Type B pancreatic cell (in vitro differentiated cells): ENCODE measurements around the gene ACOX2. TPM values are rescaled to one million over a fixed set of nuclear protein-coding genes. Genes with fewer than 3 reads are reported as not detected.

Experiments used
- DNase-seq: peaks from one replicate; pipeline ENCODE4 v3.0.0; 2021; ENCODE audit warnings: mixed read lengths; ENCODE audit not compliant: unreplicated experiment; ENCODE audit errors: extremely low spot score
- H3K27ac Mint-ChIP-seq: 2 replicates; pipeline ENCODE4 v1.8.0; 2021; ENCODE audit warnings: mild to moderate bottlenecking, mixed read lengths
- H3K27me3 Mint-ChIP-seq: 2 replicates; pipeline ENCODE4 v1.8.0; 2021; ENCODE audit warnings: mixed read lengths
- H3K36me3 Mint-ChIP-seq: 2 replicates; pipeline ENCODE4 v1.8.0; 2021; ENCODE audit warnings: mixed read lengths
- H3K4me1 Mint-ChIP-seq: one replicate; pipeline ENCODE4 v1.8.0; 2021; ENCODE audit warnings: mixed read lengths; ENCODE audit not compliant: unreplicated experiment
- H3K4me3 Mint-ChIP-seq: 2 replicates; pipeline ENCODE4 v1.8.0; 2021; ENCODE audit warnings: mild to moderate bottlenecking, mixed read lengths
- H3K9me3 Mint-ChIP-seq: 2 replicates; pipeline ENCODE4 v1.8.0; 2021; ENCODE audit warnings: mixed read lengths
- total RNA-seq: library from RNA; stranded (reverse); gene quantifications from 2 replicates; pipeline ENCODE4 v1.2.1, GENCODE V29; 2021; ENCODE audit warnings: low replicate concordance
- TF ChIP-seq, protein P1 (sequence below): fragments of 200-600 bp; sonication (generic); conservative IDR thresholded peaks from 2 replicates; pipeline ENCODE4 v1.5.0; 2021; ENCODE audit warnings: antibody characterized with exemption, mild to moderate bottlenecking

ACOX2 gene
- total RNA-seq, 1 donor from 2014 or later: 5.6 TPM

DNA sequence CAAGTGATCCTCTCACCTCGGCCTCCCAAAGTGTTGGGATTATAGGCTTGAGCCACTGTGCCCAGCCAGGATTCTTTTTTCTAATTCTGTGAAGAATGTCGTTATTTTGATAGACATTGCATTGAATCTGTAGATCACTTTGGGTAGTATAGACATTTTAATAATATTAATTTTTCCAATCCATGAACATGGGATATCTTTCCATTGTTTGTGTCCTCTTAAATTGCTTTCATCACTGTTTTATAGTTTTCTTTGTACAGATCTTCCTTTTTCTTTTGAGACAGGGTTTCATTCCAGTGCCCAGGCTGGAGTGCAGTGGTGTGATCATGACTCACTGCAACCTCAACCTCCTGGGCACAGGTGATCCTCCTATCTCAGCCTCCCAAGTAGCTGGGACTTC, 56.7 kb downstream of the ACOX2 start:
- TF ChIP-seq, protein P1, sequence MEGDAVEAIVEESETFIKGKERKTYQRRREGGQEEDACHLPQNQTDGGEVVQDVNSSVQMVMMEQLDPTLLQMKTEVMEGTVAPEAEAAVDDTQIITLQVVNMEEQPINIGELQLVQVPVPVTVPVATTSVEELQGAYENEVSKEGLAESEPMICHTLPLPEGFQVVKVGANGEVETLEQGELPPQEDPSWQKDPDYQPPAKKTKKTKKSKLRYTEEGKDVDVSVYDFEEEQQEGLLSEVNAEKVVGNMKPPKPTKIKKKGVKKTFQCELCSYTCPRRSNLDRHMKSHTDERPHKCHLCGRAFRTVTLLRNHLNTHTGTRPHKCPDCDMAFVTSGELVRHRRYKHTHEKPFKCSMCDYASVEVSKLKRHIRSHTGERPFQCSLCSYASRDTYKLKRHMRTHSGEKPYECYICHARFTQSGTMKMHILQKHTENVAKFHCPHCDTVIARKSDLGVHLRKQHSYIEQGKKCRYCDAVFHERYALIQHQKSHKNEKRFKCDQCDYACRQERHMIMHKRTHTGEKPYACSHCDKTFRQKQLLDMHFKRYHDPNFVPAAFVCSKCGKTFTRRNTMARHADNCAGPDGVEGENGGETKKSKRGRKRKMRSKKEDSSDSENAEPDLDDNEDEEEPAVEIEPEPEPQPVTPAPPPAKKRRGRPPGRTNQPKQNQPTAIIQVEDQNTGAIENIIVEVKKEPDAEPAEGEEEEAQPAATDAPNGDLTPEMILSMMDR: no peak
- Mint-ChIP-seq H3K4me3 (no peak overlapping the region), H3K4me1 (peaks cover 15% of the 10 kb centered on the region), H3K27me3 (peaks cover 3% of the 10 kb centered on the region), H3K9me3 (no peaks in the 10 kb centered on the region), H3K27ac (no peak overlapping the region), H3K36me3 (no peaks in the 10 kb centered on the region)
- no peak for DNase-seq

DNA sequence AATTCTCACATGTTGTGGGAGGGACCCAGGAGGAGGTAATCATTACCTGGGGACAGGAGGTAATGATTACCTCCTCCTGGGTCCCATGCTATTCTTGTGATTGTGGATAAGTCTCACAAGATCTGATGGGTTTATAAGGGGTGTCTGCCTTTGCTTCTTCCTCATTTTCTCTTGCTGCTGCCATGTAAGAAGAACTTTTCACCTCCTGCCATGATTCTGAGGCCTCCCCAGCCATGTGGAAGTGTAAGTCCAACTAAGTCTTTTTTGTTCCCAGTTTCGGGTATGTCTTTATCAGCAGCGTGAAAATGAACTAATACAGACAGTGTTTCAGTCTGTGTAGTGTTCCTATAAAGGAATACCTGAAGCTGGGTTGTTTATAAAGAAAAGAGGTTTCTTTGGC, 58.2 kb downstream of the ACOX2 start:
- peaks cover 24% of the 10 kb centered on the region for H3K4me1 Mint-ChIP-seq
- no peaks in the 10 kb centered on the region for H3K9me3 Mint-ChIP-seq
- peaks cover under 1% of the 10 kb centered on the region for H3K27me3 Mint-ChIP-seq
- no peak overlapping the region for H3K27ac Mint-ChIP-seq
- TF ChIP-seq, protein P1: no peak
- DNase-seq: no peak
- H3K4me3 Mint-ChIP-seq: no peak overlapping the region
- H3K36me3 Mint-ChIP-seq: no peaks in the 10 kb centered on the region

DNA sequence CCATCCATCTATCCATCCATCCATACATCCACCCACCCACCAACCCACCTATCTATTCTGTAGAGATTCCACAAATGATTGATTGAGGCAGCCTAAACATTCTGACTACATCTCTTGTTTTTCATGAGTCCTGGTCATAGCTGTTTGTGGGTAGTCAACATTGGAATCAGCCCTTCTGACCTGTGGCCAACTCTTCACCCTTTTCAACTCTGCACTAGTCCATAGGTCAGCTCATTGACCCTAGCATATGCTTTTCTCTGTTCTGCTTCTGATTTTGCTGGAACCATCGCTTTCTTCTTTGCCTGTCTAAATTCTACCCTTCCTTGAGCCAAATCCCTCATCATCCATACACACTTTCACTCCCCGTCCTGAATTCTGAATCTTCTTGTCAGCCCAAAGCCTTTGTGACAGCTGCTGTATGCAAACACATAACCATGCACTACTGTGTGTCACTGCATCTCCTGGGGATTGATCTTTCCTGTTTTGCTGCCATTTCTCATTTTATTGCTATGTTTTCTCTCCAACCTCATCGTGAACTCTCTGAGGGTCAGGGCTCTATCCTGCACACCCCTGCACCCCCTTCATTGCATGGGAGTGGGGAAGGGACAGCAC, 61.9 kb downstream of the ACOX2 start:
- Mint-ChIP-seq H3K36me3 (no peaks in the 10 kb centered on the region), H3K9me3 (no peaks in the 10 kb centered on the region), H3K27me3 (no peaks in the 10 kb centered on the region), H3K4me1 (peaks cover 43% of the 10 kb centered on the region), H3K4me3 (no peak overlapping the region), H3K27ac (no peak overlapping the region)
- no peak for DNase-seq
- TF ChIP-seq, protein P1: no peak

DNA sequence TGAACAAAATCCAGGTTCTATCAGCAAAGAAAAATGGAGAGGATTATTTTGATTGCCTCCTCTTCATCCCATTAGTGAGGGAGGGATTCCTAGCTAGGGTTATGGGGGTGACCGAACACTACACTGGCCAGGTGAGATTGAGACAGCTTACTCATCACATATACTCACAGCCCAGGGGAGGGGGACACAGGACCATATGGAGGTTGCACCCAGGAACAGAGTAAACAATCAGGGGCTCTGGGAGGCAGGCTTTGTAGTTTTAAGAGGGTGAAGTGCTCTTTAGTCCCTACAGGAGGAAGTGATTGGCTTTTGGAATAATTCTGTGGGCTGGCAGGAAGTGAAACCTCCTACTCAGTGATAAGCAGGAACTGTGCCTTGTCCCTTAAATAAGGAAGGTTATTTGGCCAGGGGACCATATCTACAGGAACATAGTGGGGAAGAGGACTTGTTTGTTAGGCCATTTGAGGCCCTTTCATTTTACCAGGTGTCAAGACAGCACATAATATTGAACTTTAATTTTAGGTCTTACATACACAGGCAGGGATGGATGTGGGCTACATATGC, 62.6 kb downstream of the ACOX2 start:
- Mint-ChIP-seq H3K4me3 (no peak overlapping the region), H3K36me3 (no peaks in the 10 kb centered on the region), H3K27me3 (no peaks in the 10 kb centered on the region), H3K9me3 (no peaks in the 10 kb centered on the region), H3K27ac (no peak overlapping the region), H3K4me1 (peaks cover 43% of the 10 kb centered on the region)
- DNase-seq: no peak
- TF ChIP-seq, protein P1: no peak

DNA sequence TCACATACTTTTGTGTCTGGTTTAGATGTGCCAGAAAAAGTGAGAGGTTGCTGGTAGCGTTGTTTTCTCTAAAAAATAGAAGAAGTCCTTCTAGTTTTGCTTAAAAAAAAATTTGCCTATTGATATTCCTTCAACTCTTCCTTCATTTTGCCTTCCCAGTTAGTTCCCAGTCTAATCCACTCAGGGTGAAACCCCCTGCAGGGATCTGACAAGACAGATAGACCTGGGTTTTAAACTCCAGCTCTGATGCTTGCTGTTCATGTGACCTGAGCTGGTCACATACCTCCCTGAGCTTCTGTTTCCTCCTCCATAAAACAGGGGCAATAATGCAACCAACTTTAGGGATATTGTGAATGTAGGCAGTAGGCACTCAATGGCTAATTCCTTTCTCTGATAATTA, 63.7 kb downstream of the ACOX2 start:
- peak overlapping the region; percentile 55 for H3K27ac Mint-ChIP-seq
- DNase-seq: no peak

More for the DNA sequence above, 63.7 kb downstream of the ACOX2 start:
- TF ChIP-seq, protein P1: no peak
- peak overlapping the region; percentile 60 for H3K4me3 Mint-ChIP-seq
- H3K36me3 Mint-ChIP-seq: no peaks in the 10 kb centered on the region
- peaks cover 43% of the 10 kb centered on the region for H3K4me1 Mint-ChIP-seq
- no peaks in the 10 kb centered on the region for H3K9me3 Mint-ChIP-seq
- H3K27me3 Mint-ChIP-seq: no peaks in the 10 kb centered on the region
